Fibroblast of lung (primary cell): ENCODE results near the gene MT1B. TPM values are rescaled to one million over a fixed set of nuclear protein-coding genes. Genes with fewer than 3 reads are reported as not detected.

Experiments
- DNase-seq, 2 donors: peaks; one replicate each; pipeline versions ENCODE4 v3.0.0 to v3.0.0-alpha.2; 2010; ENCODE audit warnings: low read depth in 2 of 2
- H2AFZ ChIP-seq: 2 replicates; pipeline ENCODE4 v1.5.1; 2012; ENCODE audit warnings: low read length, control low read depth, inconsistent platforms
- H3K27ac ChIP-seq: 2 replicates; pipeline ENCODE4 v1.5.1; 2011; ENCODE audit warnings: low read length, control low read depth; ENCODE audit not compliant: insufficient read depth
- H3K27me3 ChIP-seq: 2 replicates; pipeline ENCODE4 v1.5.1; 2011; ENCODE audit warnings: mild to moderate bottlenecking, low read length; ENCODE audit not compliant: control insufficient read depth, insufficient read depth
- H3K36me3 ChIP-seq: 2 replicates; pipeline ENCODE4 v1.5.1; 2011; ENCODE audit warnings: low read length; ENCODE audit not compliant: control insufficient read depth, insufficient read depth
- H3K4me1 ChIP-seq: 2 replicates; pipeline ENCODE4 v1.5.1; 2011; ENCODE audit warnings: low read length; ENCODE audit not compliant: control insufficient read depth, insufficient read depth; ENCODE audit errors: extremely low read depth
- H3K4me2 ChIP-seq: 2 replicates; pipeline ENCODE4 v1.5.1; 2011; ENCODE audit warnings: low read length, control low read depth; ENCODE audit not compliant: insufficient read depth; ENCODE audit errors: extremely low read depth
- H3K4me3 ChIP-seq, 4 experiments: fragments of 200-600 bp in 1 of 4; sonication (generic) in 1 of 4; replicated peaks in 1 of 4; 2 replicates each; pipeline ENCODE4 v1.5.1; 2011 to 2016; ENCODE audit warnings: low read length in 4 of 4, low read depth in 3 of 4, mild to moderate bottlenecking in 3 of 4, control low read depth in 2 of 4, inconsistent platforms in 1 of 4, mixed read lengths in 1 of 4; ENCODE audit not compliant: insufficient read depth in 1 of 4; ENCODE audit errors: control extremely low read depth in 1 of 4
- H3K79me2 ChIP-seq: 2 replicates; pipeline ENCODE4 v1.5.1; 2012; ENCODE audit warnings: mild to moderate bottlenecking, low read length, inconsistent platforms; ENCODE audit not compliant: control insufficient read depth, insufficient read depth
- H3K9ac ChIP-seq: 2 replicates; pipeline ENCODE4 v1.5.1; 2011; ENCODE audit warnings: mild to moderate bottlenecking, low read length, control low read depth; ENCODE audit not compliant: insufficient read depth
- H3K9me3 ChIP-seq: 2 replicates; pipeline ENCODE4 v1.5.1; 2012; ENCODE audit warnings: low read depth, low read length; ENCODE audit not compliant: control insufficient read depth, insufficient read depth
- H4K20me1 ChIP-seq: 2 replicates; pipeline ENCODE4 v1.5.1; 2011; ENCODE audit warnings: low read length; ENCODE audit not compliant: control insufficient read depth, insufficient read depth; ENCODE audit errors: extremely low read depth
- CTCF ChIP-seq, 2 donors: IDR thresholded peaks in 1 of 2; conservative IDR thresholded peaks in 1 of 2; 1 replicate in 1 of 2; 2 replicates in 1 of 2; pipeline ENCODE4 v1.5.1; 2011 to 2012; ENCODE audit warnings: low read length in 2 of 2, control low read depth in 1 of 2, inconsistent platforms in 1 of 2, low read depth in 1 of 2, mild to moderate bottlenecking in 1 of 2
- EZH2 ChIP-seq: IDR thresholded peaks from 2 replicates; pipeline ENCODE4 v1.5.1; 2012; ENCODE audit warnings: low read length, control low read depth, mild to moderate bottlenecking; ENCODE audit errors: missing control alignments
- polyA plus RNA-seq, 2 donors: library from polyadenylated mRNA; depleted of rRNA in 1 of 2; stranded (reverse) in 1 of 2; unstranded in 1 of 2; fragments of >200 nt; gene quantifications; 2 replicates each; pipeline ENCODE4 v1.2.1, GENCODE V29; 2011 to 2012; ENCODE audit warnings: missing spikeins in 1 of 2
- total RNA-seq: library from RNA; depleted of rRNA; stranded (reverse); fragments of >200 nt; gene quantifications from 2 replicates; pipeline ENCODE4 v1.2.1, GENCODE V29; 2014

Gene MT1B
- total and polyA plus RNA-seq, 2 donors (not counting 1 experiment from before 2014, with no cell fraction given) = not detected

GRCh38 chr16:56628486-56629350 is 23.0 kb upstream of the MT1B start:
- Histone ChIP-seq H2AFZ (no peak overlapping the region), H4K20me1 (no peaks in the 10 kb centered on the region), H3K36me3 (peaks cover 1% of the 10 kb centered on the region), H3K27me3 (no peaks in the 10 kb centered on the region), H3K4me3 (no peak overlapping the region), H3K9me3 (no peaks in the 10 kb centered on the region), H3K4me1 (peaks cover 7% of the 10 kb centered on the region), H3K9ac (no peak overlapping the region), H3K4me2 (no peak overlapping the region), H3K79me2 (peaks cover 16% of the 10 kb centered on the region), H3K27ac (no peak overlapping the region)
- DNase-seq = no peak
- no peak for TF ChIP-seq CTCF (conservative IDR thresholded peaks at IDR 0.05 in 1 of 2, IDR thresholded peaks at IDR 0.05 in 1 of 2; ENCODE audit: low read depth in 1 of 2, low read length in 2 of 2)
- TF ChIP-seq EZH2 = no peak

GRCh38 chr16:56629531-56629930 is 22.2 kb upstream of the MT1B start:
- H3K4me2 ChIP-seq = no peak overlapping the region
- DNase-seq = no peak

GRCh38 chr16:56630134-56630533 is 21.6 kb upstream of the MT1B start:
- H3K79me2 ChIP-seq = peaks cover 12% of the 10 kb centered on the region
- H3K27ac ChIP-seq = no peak overlapping the region
- no peak for TF ChIP-seq EZH2
- no peak for TF ChIP-seq CTCF (conservative IDR thresholded peaks at IDR 0.05 in 1 of 2, IDR thresholded peaks at IDR 0.05 in 1 of 2; ENCODE audit: low read depth in 1 of 2, low read length in 2 of 2)
- no peaks in the 10 kb centered on the region for H3K27me3 ChIP-seq
- H3K9ac ChIP-seq = no peak overlapping the region
- H2AFZ ChIP-seq = no peak overlapping the region
- H4K20me1 ChIP-seq = no peaks in the 10 kb centered on the region
- H3K4me1 ChIP-seq = peaks cover 4% of the 10 kb centered on the region
- no peaks in the 10 kb centered on the region for H3K9me3 ChIP-seq
- peaks cover 1% of the 10 kb centered on the region for H3K36me3 ChIP-seq
- DNase-seq = no peak
- H3K4me2 ChIP-seq = no peak overlapping the region
- no peak overlapping the region for H3K4me3 ChIP-seq

More at GRCh38 chr16:56629531-56629930, 22.2 kb upstream of the MT1B start:
- H3K9me3 ChIP-seq = no peaks in the 10 kb centered on the region
- peaks cover 1% of the 10 kb centered on the region for H3K36me3 ChIP-seq
- H3K79me2 ChIP-seq = peaks cover 16% of the 10 kb centered on the region
- H3K4me1 ChIP-seq = peaks cover 7% of the 10 kb centered on the region
- TF ChIP-seq CTCF (conservative IDR thresholded peaks at IDR 0.05 in 1 of 2, IDR thresholded peaks at IDR 0.05 in 1 of 2; ENCODE audit: low read depth in 1 of 2, low read length in 2 of 2) = no peak
- TF ChIP-seq EZH2 = no peak
- H3K9ac ChIP-seq = no peak overlapping the region
- no peaks in the 10 kb centered on the region for H3K27me3 ChIP-seq
- H2AFZ ChIP-seq = no peak overlapping the region
- H3K27ac ChIP-seq = no peak overlapping the region
- no peaks in the 10 kb centered on the region for H4K20me1 ChIP-seq
- no peak overlapping the region for H3K4me3 ChIP-seq
